ENCODE results near the gene DPH5.

The DPH5 gene

GRCh38 chr1:101044259-101044658 is 18.7 kb upstream of the DPH5 start:
- TF ChIP-seq GATA2 (IDR thresholded peaks at IDR 0.05; ENCODE audit: low read depth, low read length): no peak
- no peak for TF ChIP-seq GATA3 (IDR thresholded peaks at IDR 0.05; ENCODE audit: low read depth, low read length)

GRCh38 chr1:101043776-101044175 is 18.2 kb upstream of the DPH5 start:
- no peak for TF ChIP-seq GATA2 (IDR thresholded peaks at IDR 0.05; ENCODE audit: low read depth, low read length)
- no peak for TF ChIP-seq GATA3 (IDR thresholded peaks at IDR 0.05; ENCODE audit: low read depth, low read length)

GRCh38 chr1:101041300-101041699 is 15.7 kb upstream of the DPH5 start:
- no peak for TF ChIP-seq GATA2 (IDR thresholded peaks at IDR 0.05; ENCODE audit: low read depth, low read length)
- no peak for TF ChIP-seq GATA3 (IDR thresholded peaks at IDR 0.05; ENCODE audit: low read depth, low read length)

GRCh38 chr1:101040666-101041065 is 15.1 kb upstream of the DPH5 start:
- TF ChIP-seq GATA3 (IDR thresholded peaks at IDR 0.05; ENCODE audit: low read depth, low read length): no peak
- TF ChIP-seq GATA2 (IDR thresholded peaks at IDR 0.05; ENCODE audit: low read depth, low read length): no peak

GRCh38 chr1:101039245-101039644 is 13.7 kb upstream of the DPH5 start:
- no peak for TF ChIP-seq GATA2 (IDR thresholded peaks at IDR 0.05; ENCODE audit: low read depth, low read length)
- no peak for TF ChIP-seq GATA3 (IDR thresholded peaks at IDR 0.05; ENCODE audit: low read depth, low read length)

- TF ChIP-seq GATA2 (IDR thresholded peaks at IDR 0.05; ENCODE audit: low read depth, low read length) (no peak), GATA3 (IDR thresholded peaks at IDR 0.05; ENCODE audit: low read depth, low read length) (no peak)
These were observed 11.7 kb upstream of the DPH5 start for GRCh38 chr1:101037316-101037715.

- TF ChIP-seq GATA3 (IDR thresholded peaks at IDR 0.05; ENCODE audit: low read depth, low read length): no peak
- no peak for TF ChIP-seq GATA2 (IDR thresholded peaks at IDR 0.05; ENCODE audit: low read depth, low read length)
These were observed 7.4 kb upstream of the DPH5 start for GRCh38 chr1:101033017-101033416.

- TF ChIP-seq GATA3 (IDR thresholded peaks at IDR 0.05; ENCODE audit: low read depth, low read length): no peak
- no peak for TF ChIP-seq GATA2 (IDR thresholded peaks at IDR 0.05; ENCODE audit: low read depth, low read length)
These were observed 5.3 kb upstream of the DPH5 start for GRCh38 chr1:101030881-101031280.

GRCh38 chr1:101029184-101029583 is 3.6 kb upstream of the DPH5 start:
- TF ChIP-seq GATA2 (IDR thresholded peaks at IDR 0.05; ENCODE audit: low read depth, low read length) (no peak), GATA3 (IDR thresholded peaks at IDR 0.05; ENCODE audit: low read depth, low read length) (no peak)

- no peak for TF ChIP-seq GATA3 (IDR thresholded peaks at IDR 0.05; ENCODE audit: low read depth, low read length)
- no peak for TF ChIP-seq GATA2 (IDR thresholded peaks at IDR 0.05; ENCODE audit: low read depth, low read length)
These were observed 2.9 kb upstream of the DPH5 start for GRCh38 chr1:101028466-101028865.

- TF ChIP-seq GATA2 (IDR thresholded peaks at IDR 0.05; ENCODE audit: low read depth, low read length) (no peak), GATA3 (IDR thresholded peaks at IDR 0.05; ENCODE audit: low read depth, low read length) (no peak)
These were observed 1.7 kb upstream of the DPH5 start for GRCh38 chr1:101027194-101027772.

GRCh38 chr1:101026430-101026788 is 825 bp upstream of the DPH5 start:
- TF ChIP-seq GATA3 (IDR thresholded peaks at IDR 0.05; ENCODE audit: low read depth, low read length): no peak
- no peak for TF ChIP-seq GATA2 (IDR thresholded peaks at IDR 0.05; ENCODE audit: low read depth, low read length)

- no peak for TF ChIP-seq GATA2 (IDR thresholded peaks at IDR 0.05; ENCODE audit: low read depth, low read length)
- no peak for TF ChIP-seq GATA3 (IDR thresholded peaks at IDR 0.05; ENCODE audit: low read depth, low read length)
These were observed 314 bp downstream of the DPH5 start for GRCh38 chr1:101025283-101025656.

- no peak for TF ChIP-seq GATA3 (IDR thresholded peaks at IDR 0.05; ENCODE audit: low read depth, low read length)
- TF ChIP-seq GATA2 (IDR thresholded peaks at IDR 0.05; ENCODE audit: low read depth, low read length): no peak
These were observed 3.3 kb downstream of the DPH5 start for GRCh38 chr1:101022294-101022693.

GRCh38 chr1:101017448-101017847 is 8.1 kb downstream of the DPH5 start:
- no peak for TF ChIP-seq GATA3 (IDR thresholded peaks at IDR 0.05; ENCODE audit: low read depth, low read length)

- TF ChIP-seq GATA2 (IDR thresholded peaks at IDR 0.05; ENCODE audit: low read depth, low read length) (no peak), GATA3 (IDR thresholded peaks at IDR 0.05; ENCODE audit: low read depth, low read length) (no peak)
These were observed 11.8 kb downstream of the DPH5 start for GRCh38 chr1:101013776-101014175.
